Measurements from ENCODE around the gene TACR1.

Gene TACR1

DNA sequence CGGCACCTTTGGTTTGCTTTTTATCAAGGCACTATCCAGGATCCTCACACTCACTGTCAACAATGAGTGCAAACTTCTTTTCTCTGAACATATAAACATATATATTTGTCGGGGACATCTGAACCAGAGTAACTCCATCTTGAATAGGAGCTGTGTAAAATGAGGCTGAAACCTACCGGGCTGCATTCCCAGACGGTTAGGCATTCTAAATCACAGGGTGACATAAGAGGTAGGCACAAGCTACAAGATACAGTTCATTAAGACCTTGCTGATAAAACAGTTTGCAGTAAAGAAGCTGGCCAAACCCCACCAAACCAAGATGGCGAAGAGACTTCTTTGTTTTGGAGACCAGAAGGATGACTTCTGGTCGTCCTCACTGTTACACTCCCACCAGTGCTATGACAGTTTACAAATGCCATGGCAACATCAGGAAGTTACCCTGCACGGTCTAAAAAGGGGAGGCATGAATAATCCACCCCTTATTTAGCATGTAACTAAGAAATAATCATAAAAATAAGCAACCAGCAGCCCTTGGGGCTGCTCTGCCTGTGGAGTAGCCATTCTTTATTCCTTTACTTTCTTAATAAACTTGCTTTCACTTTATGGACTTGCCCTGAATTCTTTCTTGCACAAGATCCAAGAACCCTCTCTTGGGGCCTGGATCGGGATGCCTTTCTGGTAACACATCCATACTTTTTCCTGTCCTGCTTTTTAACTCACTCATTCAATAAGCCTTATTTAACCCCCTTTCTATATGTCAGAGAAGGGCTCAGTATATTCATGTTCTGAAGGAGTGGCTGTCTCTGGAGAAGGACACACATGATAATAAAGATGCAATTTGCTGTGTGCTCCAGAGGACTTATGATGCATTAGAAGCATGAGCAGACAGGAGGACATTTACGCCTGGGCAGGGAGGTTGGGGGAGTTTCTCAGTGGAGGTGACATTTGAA, 65.4 kb downstream of the TACR1 start:
- DNase-seq (ENCODE audit: low read depth) = no peak
- TF ChIP-seq, protein P1, sequence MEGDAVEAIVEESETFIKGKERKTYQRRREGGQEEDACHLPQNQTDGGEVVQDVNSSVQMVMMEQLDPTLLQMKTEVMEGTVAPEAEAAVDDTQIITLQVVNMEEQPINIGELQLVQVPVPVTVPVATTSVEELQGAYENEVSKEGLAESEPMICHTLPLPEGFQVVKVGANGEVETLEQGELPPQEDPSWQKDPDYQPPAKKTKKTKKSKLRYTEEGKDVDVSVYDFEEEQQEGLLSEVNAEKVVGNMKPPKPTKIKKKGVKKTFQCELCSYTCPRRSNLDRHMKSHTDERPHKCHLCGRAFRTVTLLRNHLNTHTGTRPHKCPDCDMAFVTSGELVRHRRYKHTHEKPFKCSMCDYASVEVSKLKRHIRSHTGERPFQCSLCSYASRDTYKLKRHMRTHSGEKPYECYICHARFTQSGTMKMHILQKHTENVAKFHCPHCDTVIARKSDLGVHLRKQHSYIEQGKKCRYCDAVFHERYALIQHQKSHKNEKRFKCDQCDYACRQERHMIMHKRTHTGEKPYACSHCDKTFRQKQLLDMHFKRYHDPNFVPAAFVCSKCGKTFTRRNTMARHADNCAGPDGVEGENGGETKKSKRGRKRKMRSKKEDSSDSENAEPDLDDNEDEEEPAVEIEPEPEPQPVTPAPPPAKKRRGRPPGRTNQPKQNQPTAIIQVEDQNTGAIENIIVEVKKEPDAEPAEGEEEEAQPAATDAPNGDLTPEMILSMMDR (conservative IDR thresholded peaks at IDR 0.05; ENCODE audit: low read depth, low read length) = no peak
- no peak overlapping the region for H3K4me3 ChIP-seq (ENCODE audit: low read length)

DNA sequence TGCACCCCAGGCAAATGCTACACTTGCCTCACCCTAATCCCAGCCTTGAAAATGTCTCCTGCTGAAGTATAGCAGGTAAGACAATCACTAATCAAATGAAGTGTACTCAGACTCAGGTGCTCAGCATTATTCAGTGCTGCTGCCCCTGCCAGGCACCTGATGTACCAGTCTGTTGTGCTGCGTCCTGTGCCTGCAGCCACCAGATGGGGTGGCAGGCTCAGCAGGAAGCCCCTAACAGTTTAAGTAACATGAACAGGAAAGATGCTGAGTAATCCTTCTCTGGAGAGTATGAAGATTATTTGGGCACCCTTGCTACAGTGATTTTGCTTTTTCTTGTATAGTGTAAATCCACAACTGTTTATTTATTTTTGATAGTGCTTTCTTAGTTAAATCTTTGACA, 69.1 kb downstream of the TACR1 start:
- DNase-seq (ENCODE audit: low read depth) = no peak
- TF ChIP-seq, protein P1 (conservative IDR thresholded peaks at IDR 0.05; ENCODE audit: low read depth, low read length) = no peak
- H3K4me3 ChIP-seq (ENCODE audit: low read length) = no peak overlapping the region

DNA sequence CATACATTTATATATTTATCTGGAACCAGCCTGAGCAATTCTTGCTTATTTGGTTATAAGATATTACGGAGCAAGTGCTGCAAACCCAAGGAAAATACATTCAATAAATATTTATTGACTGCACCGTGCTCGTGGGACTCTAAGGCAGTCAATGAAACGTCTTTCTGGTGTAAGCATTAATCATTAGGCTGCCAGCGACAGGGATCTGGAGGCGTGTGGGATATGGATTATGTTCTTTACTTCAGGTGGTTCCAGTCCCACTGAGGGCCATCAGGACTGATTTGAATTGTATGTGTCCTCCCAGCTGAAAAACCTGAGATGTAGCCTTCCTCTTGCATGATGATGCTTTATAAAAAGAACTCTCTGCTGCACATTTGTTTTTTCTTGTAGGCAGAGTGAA, 75.4 kb downstream of the TACR1 start:
- H3K4me3 ChIP-seq (ENCODE audit: low read length) = no peak overlapping the region
- TF ChIP-seq, protein P1 (conservative IDR thresholded peaks at IDR 0.05; ENCODE audit: low read depth, low read length) = no peak
- no peak for DNase-seq (ENCODE audit: low read depth)

DNA sequence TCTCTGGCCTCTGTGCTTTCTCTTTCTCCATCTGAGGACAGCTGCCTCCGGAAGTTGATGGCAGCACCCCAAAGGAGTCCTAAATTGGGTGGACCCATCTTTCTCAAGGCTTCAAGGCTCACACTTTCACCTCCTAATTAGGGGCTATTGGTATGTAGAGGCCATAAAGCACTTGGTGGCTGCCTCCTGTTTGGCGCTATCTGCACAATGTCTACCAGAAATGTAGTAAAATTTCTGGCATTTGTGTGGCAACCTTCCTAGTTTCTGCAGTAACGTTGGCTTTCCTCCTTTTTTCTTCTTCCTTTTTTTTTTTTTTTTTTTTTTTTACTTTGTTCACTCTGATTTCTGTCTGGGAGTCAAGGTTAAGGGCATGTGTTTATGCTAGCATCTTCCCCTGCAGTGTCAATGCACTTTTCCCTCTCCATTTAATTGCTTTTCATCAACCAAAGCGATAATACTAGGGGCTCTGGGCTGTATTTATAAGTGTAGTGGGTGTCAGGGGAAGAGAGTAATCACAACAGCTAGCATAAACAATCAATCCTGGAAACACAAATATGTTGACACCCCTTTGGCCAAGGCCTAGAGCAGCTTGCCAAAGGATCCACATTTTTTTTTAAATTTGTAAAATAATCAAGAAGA, 86.0 kb downstream of the TACR1 start:
- TF ChIP-seq, protein P1 (conservative IDR thresholded peaks at IDR 0.05; ENCODE audit: low read depth, low read length) = no peak
- DNase-seq (ENCODE audit: low read depth) = no peak
- no peak overlapping the region for H3K4me3 ChIP-seq (ENCODE audit: low read length)

DNA sequence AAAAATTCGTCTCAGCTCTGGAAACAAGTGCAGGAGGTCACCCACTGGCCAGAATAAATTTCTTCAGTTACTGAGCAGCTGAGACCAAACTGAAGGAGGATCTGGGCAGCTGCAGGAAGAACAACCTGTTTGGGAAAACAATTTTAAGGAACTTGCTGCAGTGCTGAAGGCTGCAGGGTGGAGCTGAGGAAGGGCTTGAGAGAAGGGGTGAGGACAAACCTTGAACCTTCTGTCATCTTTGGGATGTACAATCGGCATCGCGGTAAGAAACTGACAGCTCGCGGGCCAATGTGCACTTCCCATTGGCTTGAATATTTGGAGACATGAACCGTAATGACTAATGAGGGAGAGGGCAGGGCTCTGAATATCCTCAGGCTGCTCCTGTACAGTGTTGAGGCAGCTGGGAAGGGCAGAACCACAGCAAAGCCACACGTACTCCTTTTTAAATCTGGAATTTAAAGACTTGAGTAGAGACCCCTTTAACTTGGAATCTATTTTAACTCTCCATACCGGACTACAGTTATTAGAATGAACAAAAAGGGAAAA, 90.3 kb downstream of the TACR1 start:
- peak overlapping the region; percentile 20 for H3K4me3 ChIP-seq (ENCODE audit: low read length)
- TF ChIP-seq, protein P1 (conservative IDR thresholded peaks at IDR 0.05; ENCODE audit: low read depth, low read length) = no peak
- DNase-seq (ENCODE audit: low read depth) = no peak

DNA sequence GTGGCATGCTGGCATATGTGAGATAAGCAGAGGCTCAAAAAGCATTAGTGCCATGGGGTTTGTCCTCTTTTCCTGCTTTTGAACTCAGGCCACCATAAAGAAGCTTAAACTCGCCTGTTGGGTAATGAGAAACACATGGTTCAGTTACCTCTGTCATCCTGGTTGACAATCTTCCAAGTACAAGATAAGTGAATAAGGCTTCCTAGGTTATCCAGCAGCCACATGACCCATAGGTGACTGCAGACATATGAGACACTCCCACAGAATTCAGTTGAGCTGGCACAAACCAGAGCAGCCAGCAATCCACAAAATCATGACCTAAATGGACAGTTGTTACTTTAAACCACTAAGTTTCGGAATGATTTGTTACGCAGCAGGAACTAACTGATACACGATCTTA, 97.3 kb downstream of the TACR1 start:
- H3K4me3 ChIP-seq (ENCODE audit: low read length) = no peak overlapping the region
- TF ChIP-seq, protein P1 (conservative IDR thresholded peaks at IDR 0.05; ENCODE audit: low read depth, low read length) = no peak
- no peak for DNase-seq (ENCODE audit: low read depth)
